Liver (tissue), 3 donors: ENCODE data around the gene TMTC2.

Experiments used
- EGR1 ChIP-seq, 2 donors: IDR thresholded peaks; 2 replicates each; pipeline ENCODE4 v1.6.1; 2016 to 2018; ENCODE audit warnings: antibody characterized with exemption in 2 of 2, low read depth in 2 of 2
- FOXA1 ChIP-seq: IDR thresholded peaks from 2 replicates; pipeline ENCODE4 v1.6.1; 2016; ENCODE audit warnings: antibody characterized with exemption
- GABPA ChIP-seq, 2 donors: IDR thresholded peaks in 1 of 2; conservative IDR thresholded peaks in 1 of 2; 2 replicates each; pipeline ENCODE4 v1.6.1; 2016; ENCODE audit warnings: antibody characterized with exemption in 2 of 2, mild to moderate bottlenecking in 1 of 2, moderate library complexity in 1 of 2
- HNF4G ChIP-seq: IDR thresholded peaks from 2 replicates; pipeline ENCODE4 v1.6.1; 2016; ENCODE audit warnings: antibody characterized with exemption
- JUND ChIP-seq, 2 donors: IDR thresholded peaks; 2 replicates each; pipeline ENCODE4 v1.6.1; 2016; ENCODE audit warnings: antibody characterized with exemption in 2 of 2
- MAX ChIP-seq: IDR thresholded peaks from 2 replicates; pipeline ENCODE4 v1.6.1; 2016; ENCODE audit warnings: antibody characterized with exemption
- RAD21 ChIP-seq, 2 donors: IDR thresholded peaks; 2 replicates each; pipeline ENCODE4 v1.6.1; 2016; ENCODE audit warnings: antibody characterized with exemption in 2 of 2, mild to moderate bottlenecking in 2 of 2
- RXRA ChIP-seq, 2 donors: IDR thresholded peaks; 2 replicates each; pipeline ENCODE4 v1.6.1; 2017 to 2018; ENCODE audit warnings: antibody characterized with exemption in 2 of 2, mild to moderate bottlenecking in 1 of 2
- SP1 ChIP-seq: IDR thresholded peaks from 2 replicates; pipeline ENCODE4 v1.6.1; 2018; ENCODE audit warnings: antibody characterized with exemption, mild to moderate bottlenecking
- TAF1 ChIP-seq: conservative IDR thresholded peaks from 2 replicates; pipeline ENCODE4 v1.6.1; 2016; ENCODE audit warnings: antibody characterized with exemption, mild to moderate bottlenecking
- YY1 ChIP-seq: IDR thresholded peaks from 2 replicates; pipeline ENCODE4 v1.6.1; 2016; ENCODE audit warnings: antibody characterized with exemption, mild to moderate bottlenecking
- ZBTB33 ChIP-seq: IDR thresholded peaks from 2 replicates; pipeline ENCODE4 v1.6.1; 2016; ENCODE audit warnings: antibody characterized with exemption
- TF ChIP-seq, protein P1 (sequence below): fragments of 150-350 bp; IDR thresholded peaks from 2 replicates; pipeline ENCODE4 v1.5.1; 2017; ENCODE audit warnings: improper control_type of control experiment, low read depth, low read length; ENCODE audit not compliant: missing input control
- TF ChIP-seq, protein P2 (sequence below): IDR thresholded peaks from 2 replicates; pipeline ENCODE4 v1.6.1; 2016; ENCODE audit warnings: antibody characterized with exemption
- donor health status: healthy.
- donor health status: healthy.

GRCh38 chr12:83046019-83046418 is 359.3 kb downstream of the TMTC2 start:
- TF ChIP-seq, protein P1, sequence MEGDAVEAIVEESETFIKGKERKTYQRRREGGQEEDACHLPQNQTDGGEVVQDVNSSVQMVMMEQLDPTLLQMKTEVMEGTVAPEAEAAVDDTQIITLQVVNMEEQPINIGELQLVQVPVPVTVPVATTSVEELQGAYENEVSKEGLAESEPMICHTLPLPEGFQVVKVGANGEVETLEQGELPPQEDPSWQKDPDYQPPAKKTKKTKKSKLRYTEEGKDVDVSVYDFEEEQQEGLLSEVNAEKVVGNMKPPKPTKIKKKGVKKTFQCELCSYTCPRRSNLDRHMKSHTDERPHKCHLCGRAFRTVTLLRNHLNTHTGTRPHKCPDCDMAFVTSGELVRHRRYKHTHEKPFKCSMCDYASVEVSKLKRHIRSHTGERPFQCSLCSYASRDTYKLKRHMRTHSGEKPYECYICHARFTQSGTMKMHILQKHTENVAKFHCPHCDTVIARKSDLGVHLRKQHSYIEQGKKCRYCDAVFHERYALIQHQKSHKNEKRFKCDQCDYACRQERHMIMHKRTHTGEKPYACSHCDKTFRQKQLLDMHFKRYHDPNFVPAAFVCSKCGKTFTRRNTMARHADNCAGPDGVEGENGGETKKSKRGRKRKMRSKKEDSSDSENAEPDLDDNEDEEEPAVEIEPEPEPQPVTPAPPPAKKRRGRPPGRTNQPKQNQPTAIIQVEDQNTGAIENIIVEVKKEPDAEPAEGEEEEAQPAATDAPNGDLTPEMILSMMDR: no peak
- no peak for TF ChIP-seq GABPA (IDR thresholded peaks at IDR 0.05 in 1 of 2, conservative IDR thresholded peaks at IDR 0.05 in 1 of 2)
- no peak for TF ChIP-seq TAF1
- TF ChIP-seq FOXA1: no peak
- no peak for TF ChIP-seq RAD21 (IDR thresholded peaks at IDR 0.05)
- TF ChIP-seq HNF4G: no peak
- no peak for TF ChIP-seq YY1
- no peak for TF ChIP-seq EGR1 (IDR thresholded peaks at IDR 0.05; ENCODE audit: low read depth in 2 of 2)
- no peak for TF ChIP-seq MAX
- TF ChIP-seq JUND (IDR thresholded peaks at IDR 0.05): no peak
- no peak for TF ChIP-seq ZBTB33
- TF ChIP-seq, protein P2, sequence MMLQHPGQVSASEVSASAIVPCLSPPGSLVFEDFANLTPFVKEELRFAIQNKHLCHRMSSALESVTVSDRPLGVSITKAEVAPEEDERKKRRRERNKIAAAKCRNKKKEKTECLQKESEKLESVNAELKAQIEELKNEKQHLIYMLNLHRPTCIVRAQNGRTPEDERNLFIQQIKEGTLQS: no peak
- TF ChIP-seq SP1: no peak
- TF ChIP-seq RXRA (IDR thresholded peaks at IDR 0.05): no peak
